ENCODE results near the gene DCTPP1. TPM values are rescaled to one million over a fixed set of nuclear protein-coding genes. Genes with fewer than 3 reads are reported as not detected.
A peak's percentile ranks its signal among the peaks of the same experiment; 100 is the strongest.

The DCTPP1 gene
- total RNA-seq, 2 donors from 2014 or later = 14.4 to 18.7 TPM

- peaks cover 0 to 38% of the 10 kb centered on the region in 2 donors for H3K4me1 ChIP-seq
- no peaks in the 10 kb centered on the region for H3K27me3 ChIP-seq
- no peak for DNase-seq (ENCODE audit: low spot score)
- H3K27ac ChIP-seq = peak overlapping the region; percentile 84 to 89
- no peaks in the 10 kb centered on the region for H3K9me3 ChIP-seq
- peaks cover 11% of the 10 kb centered on the region for H3K36me3 ChIP-seq
- H3K4me3 ChIP-seq = peak overlapping the region; percentile 83
- TF ChIP-seq CTCF (IDR thresholded peaks at IDR 0.05) = no peak
Observed at GRCh38 chr16:30395992-30396585, 33.7 kb downstream of the DCTPP1 start.

- peak; percentile 83 for DNase-seq (ENCODE audit: low spot score)
- no peaks in the 10 kb centered on the region for H3K27me3 ChIP-seq
- TF ChIP-seq CTCF (IDR thresholded peaks at IDR 0.05) = peak; percentile 31 to 43
- H3K4me1 ChIP-seq = peaks cover 0 to 32% of the 10 kb centered on the region in 2 donors
- peaks cover 11% of the 10 kb centered on the region for H3K36me3 ChIP-seq
- H3K4me3 ChIP-seq = peak within 1 kb of the TSS; percentile 83
- no peaks in the 10 kb centered on the region for H3K9me3 ChIP-seq
- peak within 1 kb of the TSS; percentile 84 to 89 for H3K27ac ChIP-seq
Observed at GRCh38 chr16:30395155-30395991, 34.5 kb downstream of the DCTPP1 start, which contains the start of gene ZNF48. TSS of gene ZNF48 (plus strand) at chr16:30395420. CDS start at chr16:30395795, 375 bp downstream.

- peaks cover 11% of the 10 kb centered on the region for H3K36me3 ChIP-seq
- H3K27me3 ChIP-seq = no peaks in the 10 kb centered on the region
- peak overlapping the region; percentile 84 to 89 for H3K27ac ChIP-seq
- H3K4me3 ChIP-seq = peak overlapping the region; percentile 83
- DNase-seq (ENCODE audit: low spot score) = peak; percentile 72
- peaks cover 0 to 26% of the 10 kb centered on the region in 2 donors for H3K4me1 ChIP-seq
- TF ChIP-seq CTCF (IDR thresholded peaks at IDR 0.05) = no peak
- no peaks in the 10 kb centered on the region for H3K9me3 ChIP-seq
Observed at GRCh38 chr16:30394592-30395154, 35.2 kb downstream of the DCTPP1 start.

- Histone ChIP-seq H3K9me3 (no peaks in the 10 kb centered on the region), H3K27ac (no peak overlapping the region), H3K27me3 (no peaks in the 10 kb centered on the region), H3K36me3 (no peaks in the 10 kb centered on the region), H3K4me3 (no peak overlapping the region), H3K4me1 (peaks cover 0 to 8% of the 10 kb centered on the region in 2 donors)
- no peak for DNase-seq (ENCODE audit: low spot score)
- no peak for TF ChIP-seq CTCF (IDR thresholded peaks at IDR 0.05)
Observed at GRCh38 chr16:30383521-30383920, 46.3 kb downstream of the DCTPP1 start.

GRCh38 chr16:30382111-30382881 is 47.5 kb downstream of the DCTPP1 start, which contains the start of gene SEPTIN1:
TSS of gene SEPTIN1 (minus strand) at chr16:30382561. CDS start at chr16:30382542, 19 bp downstream.
- H3K4me3 ChIP-seq = no peak within 1 kb of the TSS
- H3K36me3 ChIP-seq = no peaks in the 10 kb centered on the region
- H3K27ac ChIP-seq = no peak within 1 kb of the TSS
- no peaks in the 10 kb centered on the region for H3K27me3 ChIP-seq
- no peak for DNase-seq (ENCODE audit: low spot score)
- no peaks in the 10 kb centered on the region for H3K9me3 ChIP-seq
- TF ChIP-seq CTCF (IDR thresholded peaks at IDR 0.05) = no peak
- peaks cover 0 to 10% of the 10 kb centered on the region in 2 donors for H3K4me1 ChIP-seq

Measured in right atrium auricular region (tissue), 2 donors.